K562 (cell line): Measurements from ENCODE around the gene DENR. TPM values are rescaled to one million over a fixed set of nuclear protein-coding genes. Genes with fewer than 3 reads are reported as not detected.

Source experiments
- ATF7 ChIP-seq: fragments of 450-650 bp; IDR thresholded peaks from 2 replicates; pipeline ENCODE4 v1.7.1; 2014; ENCODE audit warnings: mild to moderate bottlenecking, moderate library complexity
- CXXC5 ChIP-seq: fragments of 250-450 bp; sonication (Bioruptor Pico); IDR thresholded peaks from 2 replicates; pipeline ENCODE4 v1.8.0; 2022; ENCODE audit warnings: inconsistent platforms, mild to moderate bottlenecking, moderate library complexity
- E2F1 ChIP-seq: sonication (generic); formaldehyde crosslinking; IDR thresholded peaks from 2 replicates; pipeline ENCODE4 v1.8.1; 2023; ENCODE audit warnings: mild to moderate bottlenecking, missing genetic modification reagents, moderate library complexity
- ESRRA ChIP-seq: fragments of 450-650 bp; IDR thresholded peaks from 2 replicates; pipeline ENCODE4 v1.6.1; 2014; ENCODE audit warnings: low read depth, mild to moderate bottlenecking, moderate library complexity, borderline replicate concordance
- HMGXB4 ChIP-seq: sonication (generic); formaldehyde crosslinking; IDR thresholded peaks from 2 replicates; pipeline ENCODE4 v1.8.1; 2023; ENCODE audit warnings: mild to moderate bottlenecking, missing genetic modification reagents
- NONO ChIP-seq, 2 experiments: fragments of 200-400 bp in 1 of 2; fragments of 450-650 bp in 1 of 2; formaldehyde crosslinking in 1 of 2; IDR thresholded peaks; 2 replicates each; pipeline ENCODE4 v1.6.1; 2017; ENCODE audit warnings: low read depth in 2 of 2, mild to moderate bottlenecking in 2 of 2, moderate library complexity in 2 of 2, low read length in 1 of 2
- PCBP1 ChIP-seq: fragments of 200-400 bp; formaldehyde crosslinking; IDR thresholded peaks from 2 replicates; pipeline ENCODE4 v1.6.1; 2018; ENCODE audit warnings: mild to moderate bottlenecking, low read depth, low read length; ENCODE audit not compliant: poor library complexity, severe bottlenecking
- PURB ChIP-seq: sonication (generic); formaldehyde crosslinking; IDR thresholded peaks from 2 replicates; pipeline ENCODE4 v1.9.0; 2021; ENCODE audit warnings: low read depth, mild to moderate bottlenecking, missing genetic modification reagents
- SMC3 ChIP-seq: conservative IDR thresholded peaks from 2 replicates; pipeline ENCODE4 v1.6.1; 2011; ENCODE audit warnings: low read depth, low read length, improper control_type of control experiment; ENCODE audit not compliant: insufficient read depth
- TEAD1 ChIP-seq, 2 experiments: fragments of 450-650 bp in 1 of 2; sonication (generic) in 1 of 2; formaldehyde crosslinking; IDR thresholded peaks; 2 replicates each; pipeline versions ENCODE4 v1.4.0 to v1.8.0; 2020 to 2022; ENCODE audit warnings: mild to moderate bottlenecking in 2 of 2, missing genetic modification reagents in 1 of 2
- TOE1 ChIP-seq, 2 experiments: fragments of 450-650 bp in 1 of 2; sonication (generic) in 1 of 2; formaldehyde crosslinking in 1 of 2; IDR thresholded peaks; 2 replicates each; pipeline versions ENCODE4 v1.7.1 to v1.8.0; 2016 to 2022; ENCODE audit warnings: borderline replicate concordance in 2 of 2, mild to moderate bottlenecking in 2 of 2, antibody characterized with exemption in 1 of 2, inconsistent platforms in 1 of 2, low read depth in 1 of 2, missing genetic modification reagents in 1 of 2, moderate library complexity in 1 of 2
- polyA plus RNA-seq, 8 experiments: library from polyadenylated mRNA; depleted of rRNA in 4 of 8; stranded (reverse) in 5 of 8; unstranded in 3 of 8; fragments of >200 nt; fragmentation: Nextera tagmentation in 2 of 8; fragmentation: Illumina TruSeq in 1 of 8; extraction: Ambion mirVana in 2 of 8; extraction: Trizol in 1 of 8; gene quantifications; 2 replicates each; pipeline versions ENCODE4 v1.2.1 to v1.2.3, GENCODE V29; 2011 to 2014; ENCODE audit warnings: inconsistent platforms in 1 of 8, missing spikeins in 1 of 8
- total RNA-seq, 7 experiments: library from RNA; depleted of rRNA in 6 of 7; stranded (reverse); fragments of >200 nt in 6 of 7; fragmentation: Illumina TruSeq in 2 of 7; extraction: Trizol in 2 of 7; gene quantifications; 2 replicates each; pipeline versions ENCODE4 v1.2.1 to v1.2.3, GENCODE V29; 2011 to 2021; ENCODE audit warnings: low replicate concordance in 1 of 7
- TF ChIP-seq, protein P1 (sequence below), 2 experiments: fragments of 450-650 bp in 1 of 2; sonication (generic) in 1 of 2; formaldehyde crosslinking in 1 of 2; IDR thresholded peaks in 1 of 2; conservative IDR thresholded peaks in 1 of 2; 2 replicates each; pipeline versions ENCODE4 v1.6.1 to v1.8.1; 2016 to 2023; ENCODE audit warnings: mild to moderate bottlenecking in 2 of 2, moderate library complexity in 2 of 2, inconsistent platforms in 1 of 2, missing genetic modification reagents in 1 of 2
- TF ChIP-seq, protein P2 (sequence below): fragments of 450-650 bp; conservative IDR thresholded peaks from 2 replicates; pipeline ENCODE4 v1.6.1; 2016; ENCODE audit warnings: missing genetic modification characterization, low read depth, mild to moderate bottlenecking, control low read depth, missing compliant biosample characterization
- TF ChIP-seq, protein P3 (sequence below), 3 experiments: IDR thresholded peaks in 2 of 3; conservative IDR thresholded peaks in 1 of 3; 2 replicates each; pipeline ENCODE4 v1.5.1; 2011 to 2012; ENCODE audit warnings: low read length in 3 of 3, mild to moderate bottlenecking in 3 of 3, control low read depth in 2 of 3, improper control_type of control experiment in 1 of 3, inconsistent platforms in 1 of 3, low read depth in 1 of 3, mixed read lengths in 1 of 3, moderate library complexity in 1 of 3; ENCODE audit not compliant: insufficient read depth in 2 of 3

Gene DENR
- total and polyA plus RNA-seq, 9 of the 15 experiments (the other 6 are each of a cell fraction or from before 2014, with no cell fraction given) = 32.5 to 77.4 (median 54.7) TPM

GRCh38 chr12:122752464-122753318 lies at the start of gene DENR (continued):
- TF ChIP-seq, protein P1, sequence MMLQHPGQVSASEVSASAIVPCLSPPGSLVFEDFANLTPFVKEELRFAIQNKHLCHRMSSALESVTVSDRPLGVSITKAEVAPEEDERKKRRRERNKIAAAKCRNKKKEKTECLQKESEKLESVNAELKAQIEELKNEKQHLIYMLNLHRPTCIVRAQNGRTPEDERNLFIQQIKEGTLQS (IDR thresholded peaks at IDR 0.05) = no peak; the same call in 1 of the 2 replicates
- TF ChIP-seq, protein P1 (CRISPR knock-in tag; conservative IDR thresholded peaks at IDR 0.05) = no peak
- TF ChIP-seq, protein P2, sequence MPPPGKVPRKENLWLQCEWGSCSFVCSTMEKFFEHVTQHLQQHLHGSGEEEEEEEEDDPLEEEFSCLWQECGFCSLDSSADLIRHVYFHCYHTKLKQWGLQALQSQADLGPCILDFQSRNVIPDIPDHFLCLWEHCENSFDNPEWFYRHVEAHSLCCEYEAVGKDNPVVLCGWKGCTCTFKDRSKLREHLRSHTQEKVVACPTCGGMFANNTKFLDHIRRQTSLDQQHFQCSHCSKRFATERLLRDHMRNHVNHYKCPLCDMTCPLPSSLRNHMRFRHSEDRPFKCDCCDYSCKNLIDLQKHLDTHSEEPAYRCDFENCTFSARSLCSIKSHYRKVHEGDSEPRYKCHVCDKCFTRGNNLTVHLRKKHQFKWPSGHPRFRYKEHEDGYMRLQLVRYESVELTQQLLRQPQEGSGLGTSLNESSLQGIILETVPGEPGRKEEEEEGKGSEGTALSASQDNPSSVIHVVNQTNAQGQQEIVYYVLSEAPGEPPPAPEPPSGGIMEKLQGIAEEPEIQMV (tag) = no peak
- TF ChIP-seq CXXC5 (CRISPR knock-in tag) (peak; percentile 98), ATF7 (peak; percentile 61; the same call in 1 of the 2 replicates), HMGXB4 (CRISPR knock-in tag) (no peak), TOE1 (IDR thresholded peaks at IDR 0.05; ENCODE audit: borderline replicate concordance) (peak; percentile 28; the same call in 1 of the 2 replicates), TOE1 (CRISPR knock-in tag; IDR thresholded peaks at IDR 0.05; ENCODE audit: borderline replicate concordance, low read depth) (no peak), ESRRA (no peak), TEAD1 (CRISPR knock-in tag; IDR thresholded peaks at IDR 0.05) (peak in 1 of 2 experiments; percentile 47; a peak in 1 of 4 replicates), PCBP1 (no peak), E2F1 (CRISPR knock-in tag) (peak; percentile 67; the same call in 1 of the 2 replicates), PURB (CRISPR knock-in tag) (0 out of 2 replicates have a peak, but pooled peaks have one; percentile 42), SMC3 (peak; percentile 91), NONO (IDR thresholded peaks at IDR 0.05; ENCODE audit: low read depth in 2 of 2, low read length in 1 of 2) (peak in 1 of 2 experiments; percentile 65; a peak in 1 of 4 replicates)
- TF ChIP-seq, protein P3, sequence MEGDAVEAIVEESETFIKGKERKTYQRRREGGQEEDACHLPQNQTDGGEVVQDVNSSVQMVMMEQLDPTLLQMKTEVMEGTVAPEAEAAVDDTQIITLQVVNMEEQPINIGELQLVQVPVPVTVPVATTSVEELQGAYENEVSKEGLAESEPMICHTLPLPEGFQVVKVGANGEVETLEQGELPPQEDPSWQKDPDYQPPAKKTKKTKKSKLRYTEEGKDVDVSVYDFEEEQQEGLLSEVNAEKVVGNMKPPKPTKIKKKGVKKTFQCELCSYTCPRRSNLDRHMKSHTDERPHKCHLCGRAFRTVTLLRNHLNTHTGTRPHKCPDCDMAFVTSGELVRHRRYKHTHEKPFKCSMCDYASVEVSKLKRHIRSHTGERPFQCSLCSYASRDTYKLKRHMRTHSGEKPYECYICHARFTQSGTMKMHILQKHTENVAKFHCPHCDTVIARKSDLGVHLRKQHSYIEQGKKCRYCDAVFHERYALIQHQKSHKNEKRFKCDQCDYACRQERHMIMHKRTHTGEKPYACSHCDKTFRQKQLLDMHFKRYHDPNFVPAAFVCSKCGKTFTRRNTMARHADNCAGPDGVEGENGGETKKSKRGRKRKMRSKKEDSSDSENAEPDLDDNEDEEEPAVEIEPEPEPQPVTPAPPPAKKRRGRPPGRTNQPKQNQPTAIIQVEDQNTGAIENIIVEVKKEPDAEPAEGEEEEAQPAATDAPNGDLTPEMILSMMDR (IDR thresholded peaks at IDR 0.05 in 2 of 3, conservative IDR thresholded peaks at IDR 0.05 in 1 of 3; ENCODE audit: insufficient read depth in 2 of 3, low read depth in 1 of 3, low read length in 3 of 3) = peak; percentile 96 to 98 (median 98)
